Left cardiac atrium (tissue), 4 donors: ENCODE results near the gene RFTN1. TPM values are rescaled to one million over a fixed set of nuclear protein-coding genes. Genes with fewer than 3 reads are reported as not detected.

Experiments used
- ATAC-seq, 2 donors: fragments of 200-7000 bp; cut with Tn5 transposase; one replicate each; pipeline ENCODE4 v1.9.1; 2020; ENCODE audit warnings: mild to moderate bottlenecking in 2 of 2, moderate library complexity in 2 of 2
- DNase-seq: peaks from one replicate; pipeline ENCODE4 v3.0.0-alpha.2; 2020
- intact Hi-C, 2 donors: fragments of 100-400 bp; cut with DNase I; formaldehyde crosslinking; loops; one replicate each; pipeline versions ENCODE4 v1.14.1 to v1.15.1; 2022 to 2023
- total RNA-seq, 2 donors: library from RNA; stranded (reverse); fragmentation: NEBNext Ultra II Directional; extraction: Animal tissue kit (Norgen Biotek cat#: 25700); gene quantifications; one replicate each; pipeline ENCODE4 v1.2.1, GENCODE V29; 2021
- donor health status: DM: no; HTN: yes; CAD: no.
- donor health status: DM: no; HTN: yes; CAD: no; lungs with severe emphysema.
- donor health status: DM: yes; HTN: yes; CAD: no.
- donor health status: Dilated cardiomyopathy.

RFTN1 gene
- total RNA-seq, 2 donors from 2014 or later, result 28.0 to 28.8 TPM

DNA sequence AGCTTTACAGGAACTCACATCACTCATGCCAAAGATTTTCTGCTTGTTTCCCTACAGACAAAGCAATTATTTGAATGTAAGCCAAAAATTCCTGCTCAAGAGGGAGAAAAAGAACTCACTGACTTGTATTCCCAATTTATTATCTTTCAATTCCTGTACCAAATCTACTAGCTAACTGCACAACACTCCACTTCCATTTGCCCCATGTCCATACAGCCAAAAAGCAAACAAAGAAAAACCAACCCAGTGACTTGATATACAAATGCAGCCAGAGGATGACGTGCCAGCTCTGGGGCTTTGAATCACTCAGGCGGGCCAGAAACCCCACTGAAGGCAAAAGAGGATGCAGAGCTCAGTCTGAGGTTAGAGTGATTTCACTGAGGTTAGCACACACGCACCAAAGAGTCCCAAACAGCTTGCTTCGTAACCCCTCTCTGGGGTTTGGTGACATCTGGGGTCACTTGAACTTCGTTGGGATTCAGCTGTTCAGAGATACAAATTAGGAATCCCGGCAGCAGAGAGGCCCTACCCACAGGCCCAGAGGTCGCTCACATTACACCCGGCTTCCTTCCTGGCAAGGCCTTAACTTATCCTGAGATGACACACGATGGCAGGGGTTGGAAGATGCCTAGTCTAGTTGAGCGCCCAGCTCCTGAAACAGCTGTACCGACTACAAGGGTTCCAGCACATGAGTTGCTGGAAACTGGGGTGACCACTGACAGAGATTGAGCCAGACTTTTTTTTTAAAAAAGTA is 1.6 kb downstream of the RFTN1 start:
- intact Hi-C loops, result loop anchor here (10.0 kb wide), 3 partner anchors 117 to 227 kb away; no protein-coding TSS in a partner anchor
- peak; percentile 49 to 62 for ATAC-seq
- peak; percentile 78 for DNase-seq

DNA sequence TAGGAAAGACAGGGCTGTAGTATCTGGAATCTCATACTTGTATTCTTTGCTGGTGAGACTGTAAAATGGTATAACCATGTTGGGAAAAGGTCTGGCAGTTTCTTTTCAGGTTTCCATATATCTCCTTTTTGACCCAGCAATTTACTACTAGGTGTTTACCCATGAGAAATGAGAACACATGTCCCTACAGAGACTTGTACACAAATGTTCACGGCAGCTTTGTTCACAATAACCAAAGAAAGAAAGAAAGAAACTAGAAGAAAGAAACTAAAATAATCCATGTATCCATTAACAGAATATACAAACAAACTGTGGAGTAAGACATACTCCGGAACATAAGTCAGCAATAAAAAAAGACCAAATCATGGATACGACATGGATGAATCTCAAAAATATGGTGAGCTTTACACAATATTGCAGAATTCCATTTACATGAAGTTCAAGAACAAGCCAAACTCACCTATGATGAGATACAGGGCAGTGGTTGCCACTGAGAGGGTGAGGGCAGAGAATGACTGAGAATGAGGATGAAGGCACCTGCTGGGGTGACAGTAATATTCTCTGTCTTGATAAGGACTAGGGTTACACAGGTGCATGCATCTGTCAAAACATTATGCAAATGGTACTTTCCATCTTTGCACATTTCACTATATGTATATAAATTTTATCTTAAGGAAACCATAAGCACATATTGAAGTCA is 2.7 kb downstream of the RFTN1 start:
- no peak for DNase-seq
- intact Hi-C loops, result loop anchor here (10.0 kb wide), 3 partner anchors 116 to 226 kb away; no protein-coding TSS in a partner anchor
- ATAC-seq, result no peak

GRCh38 chr3:16509721-16510619 is 3.5 kb downstream of the RFTN1 start:
- no peak for DNase-seq
- intact Hi-C loops, result loop anchor here (10.0 kb wide), 3 partner anchors 115 to 225 kb away; no protein-coding TSS in a partner anchor
- no peak for ATAC-seq

DNA sequence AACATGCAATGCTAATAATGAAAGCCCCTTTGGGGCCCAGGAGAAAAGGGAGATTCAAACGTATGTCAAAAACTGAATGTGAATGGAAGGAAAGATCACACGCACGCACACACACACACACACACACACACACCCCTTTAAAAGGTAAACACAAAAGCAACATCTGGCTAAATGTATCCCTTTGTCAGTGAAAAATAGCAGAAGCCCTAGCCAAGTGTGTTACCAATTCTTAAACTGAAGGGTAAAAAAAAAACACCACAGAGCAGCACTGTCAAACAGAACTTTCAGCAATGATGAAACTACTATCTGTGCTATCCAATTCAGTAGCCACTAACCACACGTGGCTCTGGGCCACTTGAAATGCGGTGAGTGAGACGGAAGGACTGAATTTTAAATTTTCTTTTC is 4.9 kb downstream of the RFTN1 start:
- DNase-seq, result no peak
- intact Hi-C loops, result no loop called here
- no peak for ATAC-seq

DNA sequence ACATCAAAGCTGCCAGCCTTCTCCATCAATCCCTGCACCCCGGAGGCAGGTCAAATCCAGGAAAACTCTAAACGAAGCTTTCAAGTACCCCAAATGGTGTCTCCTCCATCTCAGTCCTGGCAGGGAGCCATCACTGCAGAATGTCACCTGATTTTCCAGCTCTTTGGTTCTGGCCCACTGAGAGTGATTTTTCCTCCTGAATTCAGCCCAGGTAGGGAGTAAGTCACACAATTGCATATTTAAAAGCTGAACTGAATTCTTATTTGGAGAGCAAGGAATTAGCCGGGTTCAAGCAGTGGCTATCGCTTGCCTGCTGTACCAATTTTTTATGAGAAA is 5.3 kb downstream of the RFTN1 start:
- no peak for ATAC-seq
- intact Hi-C loops, result no loop called here

DNA sequence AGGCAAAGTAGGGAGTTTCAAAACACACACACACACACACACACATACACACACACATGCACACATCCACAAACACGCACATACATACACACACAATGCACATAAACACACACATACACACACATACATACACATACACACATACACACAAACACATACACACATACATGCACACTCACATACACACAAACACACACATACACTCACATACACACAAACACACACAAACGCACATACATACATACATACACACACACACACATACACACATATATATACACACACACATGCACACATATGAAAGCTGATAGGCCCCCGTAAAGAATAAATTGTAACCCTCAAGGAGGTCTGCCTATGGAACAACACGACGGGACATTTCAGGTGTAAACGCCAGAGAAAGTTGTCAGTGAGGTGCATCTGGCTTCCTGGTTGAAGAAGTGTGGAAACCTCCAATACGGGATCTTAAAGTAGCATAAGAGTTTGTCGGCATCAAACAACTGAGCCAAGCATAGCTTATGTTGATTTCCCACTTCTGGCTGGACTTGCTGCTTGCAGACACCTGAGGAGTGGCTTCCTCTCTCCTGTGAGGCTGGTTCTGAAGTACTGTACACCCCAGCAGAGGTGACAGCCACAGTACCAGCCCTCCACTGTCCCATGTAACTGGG is 5.8 kb downstream of the RFTN1 start:
- DNase-seq, result no peak
- ATAC-seq, result no peak
- intact Hi-C loops, result no loop called here

More for the DNA sequence above, 5.3 kb downstream of the RFTN1 start:
- DNase-seq, result no peak

GRCh38 chr3:16506884-16507577 is 6.5 kb downstream of the RFTN1 start:
- intact Hi-C loops, result no loop called here
- DNase-seq (no peak), ATAC-seq (no peak)

DNA sequence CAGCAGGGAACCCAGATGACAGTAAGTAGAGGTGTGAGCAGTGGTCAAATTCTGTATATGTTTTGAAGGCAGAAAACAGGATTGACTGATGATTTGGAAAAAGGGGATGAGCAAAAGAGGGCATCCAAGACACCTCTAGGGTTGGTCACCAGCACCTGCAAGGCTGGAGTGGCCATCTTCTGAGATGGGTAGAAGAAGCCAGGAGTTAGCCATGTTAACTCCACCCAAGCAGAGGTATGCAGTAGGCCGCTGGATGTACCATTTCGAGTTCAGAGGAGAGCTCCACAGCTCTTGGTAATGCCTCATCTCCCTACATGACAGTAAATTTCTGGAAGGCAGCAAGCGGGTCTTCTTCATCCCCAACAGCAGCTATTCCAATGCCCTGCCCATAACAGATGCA is 7.0 kb downstream of the RFTN1 start:
- DNase-seq, result no peak
- no peak for ATAC-seq
- intact Hi-C loops, result no loop called here

DNA sequence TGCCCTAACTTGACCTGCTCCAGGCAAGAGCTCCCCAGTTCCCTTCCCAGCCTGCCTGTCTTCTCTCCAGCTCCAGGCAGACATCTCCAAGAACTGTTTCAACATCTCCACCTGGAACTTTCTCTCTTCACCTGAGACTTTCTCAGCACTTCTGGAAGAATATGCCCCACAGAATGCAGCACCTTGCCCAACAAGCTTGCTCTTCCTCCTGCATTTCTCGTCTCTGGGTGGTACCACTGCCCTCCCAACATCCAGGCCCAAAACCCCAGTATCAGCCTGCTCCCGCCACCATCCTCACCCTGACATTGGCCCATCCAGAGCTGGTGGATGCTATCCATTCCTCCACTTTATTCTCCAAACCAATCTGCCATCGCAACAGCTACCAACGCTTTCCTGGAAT is 8.8 kb downstream of the RFTN1 start:
- no peak for ATAC-seq
- DNase-seq, result no peak
- intact Hi-C loops, result no loop called here

DNA sequence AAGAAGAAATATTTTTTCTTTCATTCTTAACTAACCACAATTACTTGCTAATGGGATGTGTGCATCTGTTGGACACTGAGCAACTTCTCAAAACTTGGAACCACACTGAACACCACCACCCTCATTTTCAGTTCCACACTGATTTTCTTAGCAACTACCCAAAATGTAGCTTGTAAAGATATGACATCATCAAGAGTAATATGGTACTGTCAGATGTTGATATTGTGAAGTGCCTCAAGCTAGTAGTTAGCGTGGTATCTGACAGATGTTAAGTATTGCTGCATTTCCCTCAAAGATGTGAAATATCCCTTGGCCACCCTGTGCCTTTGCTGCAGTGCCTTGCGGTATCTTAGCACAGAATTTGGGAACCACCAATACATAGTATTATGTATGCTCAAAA is 9.3 kb downstream of the RFTN1 start:
- ATAC-seq, result no peak
- intact Hi-C loops, result no loop called here
- no peak for DNase-seq

DNA sequence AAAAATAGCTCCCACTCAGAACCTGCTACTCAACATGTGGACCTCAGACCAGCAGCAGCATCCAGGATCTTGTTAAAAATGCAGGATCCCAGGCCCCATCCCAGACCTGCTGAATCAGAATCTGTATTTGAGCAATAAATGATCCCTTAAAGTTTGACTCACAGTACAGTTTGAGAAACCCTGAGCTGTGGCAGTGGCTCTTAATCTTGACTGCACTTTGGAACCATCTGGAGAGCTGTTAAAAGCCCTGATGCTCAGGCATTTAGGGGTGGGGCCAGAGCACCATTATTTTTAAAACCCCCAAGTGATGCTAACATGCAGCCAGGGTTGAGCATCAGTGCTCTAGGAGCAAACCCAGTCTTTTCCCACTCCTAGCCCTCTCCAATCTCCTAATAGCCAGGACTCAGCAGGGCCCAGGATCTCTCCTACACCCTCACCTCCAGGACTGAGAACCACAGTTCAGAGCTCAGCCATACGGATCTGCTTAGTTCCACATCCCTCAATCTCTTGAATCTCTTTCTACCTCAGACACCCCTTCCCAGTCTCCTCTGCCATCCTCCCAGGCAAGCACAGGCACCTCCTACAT is 10.2 kb downstream of the RFTN1 start:
- no peak for DNase-seq
- intact Hi-C loops, result no loop called here
- ATAC-seq, result no peak

- intact Hi-C loops, result no loop called here
- ATAC-seq (no peak), DNase-seq (no peak)
Measured at GRCh38 chr3:16502347-16502908, 11.1 kb downstream of the RFTN1 start.

DNA sequence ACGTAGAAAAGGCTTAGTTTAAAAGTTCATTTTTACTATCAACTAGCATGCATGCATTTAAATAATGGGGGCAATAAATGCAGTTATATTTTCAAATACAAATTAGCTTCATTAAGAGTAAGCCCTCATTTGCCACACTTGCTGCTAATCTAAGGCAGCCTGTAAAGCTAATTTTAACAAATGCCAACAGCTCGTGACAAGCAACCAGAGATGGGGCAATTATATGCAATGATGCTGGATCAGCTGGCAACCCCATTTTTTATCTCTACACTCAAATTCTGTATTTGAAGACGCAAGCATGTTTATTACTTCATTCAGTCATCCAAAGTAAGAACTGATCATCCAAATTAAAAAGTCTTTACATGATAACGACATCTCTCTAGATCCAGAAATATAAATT is 12.1 kb downstream of the RFTN1 start:
- DNase-seq (no peak), ATAC-seq (no peak)
- intact Hi-C loops, result no loop called here

GRCh38 chr3:16500911-16501310 is 12.6 kb downstream of the RFTN1 start:
- DNase-seq, result no peak
- no peak for ATAC-seq
- intact Hi-C loops, result no loop called here

GRCh38 chr3:16500093-16500492 is 13.4 kb downstream of the RFTN1 start:
- intact Hi-C loops, result no loop called here
- DNase-seq, result no peak
- ATAC-seq, result no peak

DNA sequence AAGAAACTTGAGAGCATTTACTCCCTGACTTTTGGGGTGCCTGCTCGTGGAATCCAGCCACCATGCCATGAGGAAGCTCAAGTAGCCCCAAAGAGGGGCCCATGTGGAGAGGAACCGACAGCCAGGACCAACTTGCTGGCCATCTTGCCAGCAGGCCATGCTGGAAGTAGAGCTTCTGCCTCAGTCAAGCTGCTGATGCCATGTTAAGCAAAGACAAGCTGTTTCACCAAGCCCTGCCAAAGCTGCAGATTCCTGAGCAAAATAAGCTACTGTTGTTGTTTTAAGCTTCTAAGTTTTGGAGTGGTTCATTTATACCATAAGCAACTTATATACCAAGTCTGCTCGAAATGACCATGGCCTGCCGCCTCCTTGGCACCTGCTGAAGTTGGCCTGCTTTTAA is 14.1 kb downstream of the RFTN1 start:
- ATAC-seq (no peak), DNase-seq (no peak)
- intact Hi-C loops, result no loop called here

- ATAC-seq (no peak), DNase-seq (no peak)
- intact Hi-C loops, result no loop called here
Measured at GRCh38 chr3:16498130-16498890, 15.2 kb downstream of the RFTN1 start.
